Limb (tissue), 2 donors: Measurements from ENCODE around the gene GSK3B.
"Not testable (repeated sequence)": the region's sequence is repeated elsewhere in the genome, so short reads cannot be mapped to it uniquely, and the experiment has no call there.

Experiments used
- DNase-seq, 2 donors: peaks; one replicate each; pipeline ENCODE4 v3.0.0-alpha.2; 2016; ENCODE audit errors: extremely low spot score in 2 of 2

Gene GSK3B

GRCh38 chr3:120013481-120013880 is 80.8 kb downstream of the GSK3B start:
- no peak for DNase-seq

- DNase-seq = not testable (repeated sequence)
Measured at GRCh38 chr3:120005741-120006140, 88.5 kb downstream of the GSK3B start.

- not testable (repeated sequence) for DNase-seq
Measured at GRCh38 chr3:120004008-120004498, 90.2 kb downstream of the GSK3B start.

GRCh38 chr3:119998166-119998565 is 96.1 kb downstream of the GSK3B start:
- no peak for DNase-seq

GRCh38 chr3:119990888-119991287 is 103.4 kb downstream of the GSK3B start:
- no peak for DNase-seq

GRCh38 chr3:119989981-119990655 is 104.1 kb downstream of the GSK3B start:
- no peak for DNase-seq

GRCh38 chr3:119986812-119987211 is 107.4 kb downstream of the GSK3B start:
- DNase-seq = not testable (repeated sequence)

GRCh38 chr3:119981386-119981785 is 112.9 kb downstream of the GSK3B start:
- no peak for DNase-seq

GRCh38 chr3:119978554-119979208 is 115.6 kb downstream of the GSK3B start:
- DNase-seq = no peak

GRCh38 chr3:119977353-119977752 is 116.9 kb downstream of the GSK3B start:
- DNase-seq = no peak

GRCh38 chr3:119976214-119976613 is 118.0 kb downstream of the GSK3B start:
- DNase-seq = no peak

GRCh38 chr3:119974656-119975055 is 119.6 kb downstream of the GSK3B start:
- DNase-seq = no peak

GRCh38 chr3:119973018-119973646 is 121.1 kb downstream of the GSK3B start:
- no peak for DNase-seq

- no peak for DNase-seq
Measured at GRCh38 chr3:119969759-119970158, 124.5 kb downstream of the GSK3B start.

GRCh38 chr3:119967353-119968006 is 126.8 kb downstream of the GSK3B start:
- DNase-seq = no peak

GRCh38 chr3:119965692-119966091 is 128.6 kb downstream of the GSK3B start:
- no peak for DNase-seq

- no peak for DNase-seq
Measured at GRCh38 chr3:119964294-119964693, 130.0 kb downstream of the GSK3B start.

- DNase-seq = no peak
Measured at GRCh38 chr3:119955972-119956371, 138.3 kb downstream of the GSK3B start.

GRCh38 chr3:119950666-119951325 is 143.5 kb downstream of the GSK3B start:
- no peak for DNase-seq

- no peak for DNase-seq
Measured at GRCh38 chr3:119945291-119945690, 149.0 kb downstream of the GSK3B start.

GRCh38 chr3:119944091-119944490 is 150.2 kb downstream of the GSK3B start:
- DNase-seq = no peak
